SW 1271 (cell line): ENCODE results near the gene FFAR4.
"Not testable (repeated sequence)": the region's sequence is repeated elsewhere in the genome, so short reads cannot be mapped to it uniquely, and the experiment has no call there.

Source experiments
- DNase-seq, 2 experiments: peaks; one replicate each; lab custom pipeline; 2025; lab: John Stamatoyannopoulos, UW

FFAR4 gene

GRCh38 chr10:93566435-93567276 lies at the start of gene FFAR4:
FFAR4 (plus strand) TSS chr10:93566665; CDS start chr10:93566721, 56 bp downstream.
- no peak for DNase-seq

GRCh38 chr10:93518531-93518930 lies 47.9 kb upstream of the FFAR4 start:
- DNase-seq, result no peak

GRCh38 chr10:93535293-93535692 lies 31.2 kb upstream of the FFAR4 start:
- no peak for DNase-seq

- DNase-seq, result not testable (repeated sequence)
Observed at GRCh38 chr10:93540871-93541270, 25.6 kb upstream of the FFAR4 start.

- no peak for DNase-seq
Observed at GRCh38 chr10:93541402-93542357, 24.8 kb upstream of the FFAR4 start.

- no peak for DNase-seq
Observed at GRCh38 chr10:93542358-93542791, 24.1 kb upstream of the FFAR4 start.

GRCh38 chr10:93546995-93547394 lies 19.5 kb upstream of the FFAR4 start:
- not testable (repeated sequence) for DNase-seq

- DNase-seq, result no peak
Observed at GRCh38 chr10:93547522-93547921, 18.9 kb upstream of the FFAR4 start.

- DNase-seq, result no peak
Observed at GRCh38 chr10:93548376-93549071, 17.9 kb upstream of the FFAR4 start.

GRCh38 chr10:93550606-93551005 lies 15.9 kb upstream of the FFAR4 start:
- DNase-seq, result no peak

- DNase-seq, result no peak
Observed at GRCh38 chr10:93552780-93553179, 13.7 kb upstream of the FFAR4 start.

GRCh38 chr10:93553482-93554315 lies 12.8 kb upstream of the FFAR4 start:
- no peak for DNase-seq

GRCh38 chr10:93554316-93554663 lies 12.2 kb upstream of the FFAR4 start:
- DNase-seq, result no peak

- DNase-seq, result peak in 1 of 2 experiments; percentile 37
Observed at GRCh38 chr10:93554760-93555432, 11.6 kb upstream of the FFAR4 start.

- DNase-seq, result no peak
Observed at GRCh38 chr10:93559490-93559889, 7.0 kb upstream of the FFAR4 start.

- no peak for DNase-seq
Observed at GRCh38 chr10:93560541-93560940, 5.9 kb upstream of the FFAR4 start.

- DNase-seq, result no peak
Observed at GRCh38 chr10:93565446-93565845, 1.0 kb upstream of the FFAR4 start.

GRCh38 chr10:93567277-93568104 lies 1.0 kb downstream of the FFAR4 start:
- no peak for DNase-seq

- DNase-seq, result no peak
Observed at GRCh38 chr10:93568105-93568390, 1.6 kb downstream of the FFAR4 start.

- DNase-seq, result no peak
Observed at GRCh38 chr10:93570383-93570782, 3.9 kb downstream of the FFAR4 start.
